K562 (cell line): ENCODE results near the gene OR10G8. TPM values are rescaled to one million over a fixed set of nuclear protein-coding genes. Genes with fewer than 3 reads are reported as not detected.

ENCODE experiments used
- ATF1 ChIP-seq, 2 experiments: fragments of 450-650 bp in 1 of 2; IDR thresholded peaks; 2 replicates each; pipeline ENCODE4 v1.6.1; 2016; ENCODE audit warnings: missing compliant biosample characterization in 1 of 2, missing genetic modification characterization in 1 of 2
- CCAR2 ChIP-seq: fragments of 200-400 bp; formaldehyde crosslinking; IDR thresholded peaks from 2 replicates; pipeline ENCODE4 v1.6.1; 2017; ENCODE audit warnings: mild to moderate bottlenecking, low read depth, low read length
- COPS2 ChIP-seq: fragments of 450-650 bp; conservative IDR thresholded peaks from 2 replicates; pipeline ENCODE4 v1.6.1; 2016; ENCODE audit warnings: mild to moderate bottlenecking, moderate library complexity
- EP300 ChIP-seq: IDR thresholded peaks from 2 replicates; pipeline ENCODE4 v1.6.1; 2012; ENCODE audit warnings: low read length, improper control_type of control experiment
- ESRRA ChIP-seq: fragments of 450-650 bp; IDR thresholded peaks from 2 replicates; pipeline ENCODE4 v1.6.1; 2014; ENCODE audit warnings: low read depth, mild to moderate bottlenecking, moderate library complexity, borderline replicate concordance
- FOXK2 ChIP-seq, 2 experiments: fragments of 450-650 bp; IDR thresholded peaks in 1 of 2; conservative IDR thresholded peaks in 1 of 2; 2 replicates each; pipeline ENCODE4 v1.6.1; 2016; ENCODE audit warnings: low read depth in 2 of 2, mild to moderate bottlenecking in 1 of 2
- KLF16 ChIP-seq: IDR thresholded peaks from 2 replicates; pipeline ENCODE4 v1.6.1; 2016; ENCODE audit warnings: antibody characterized with exemption
- SIN3A ChIP-seq, 2 experiments: fragments of 150-350 bp in 1 of 2; IDR thresholded peaks; 2 replicates each; pipeline ENCODE4 v1.6.1; 2011 to 2016; ENCODE audit warnings: borderline replicate concordance in 2 of 2, low read depth in 2 of 2, low read length in 2 of 2, mild to moderate bottlenecking in 2 of 2, moderate library complexity in 2 of 2; ENCODE audit not compliant: control insufficient read depth in 1 of 2
- XRCC5 ChIP-seq: fragments of 200-400 bp; formaldehyde crosslinking; IDR thresholded peaks from 2 replicates; pipeline ENCODE4 v1.6.1; 2017; ENCODE audit warnings: low read depth, mild to moderate bottlenecking, low read length
- ZNF12 ChIP-seq: sonication (generic); formaldehyde crosslinking; IDR thresholded peaks from 2 replicates; pipeline ENCODE4 v1.4.0; 2020; ENCODE audit warnings: mild to moderate bottlenecking, missing genetic modification reagents
- polyA plus RNA-seq, 8 experiments: library from polyadenylated mRNA; depleted of rRNA in 4 of 8; stranded (reverse) in 5 of 8; unstranded in 3 of 8; fragments of >200 nt; fragmentation: Nextera tagmentation in 2 of 8; fragmentation: Illumina TruSeq in 1 of 8; extraction: Ambion mirVana in 2 of 8; extraction: Trizol in 1 of 8; gene quantifications; 2 replicates each; pipeline versions ENCODE4 v1.2.1 to v1.2.3, GENCODE V29; 2011 to 2014; ENCODE audit warnings: inconsistent platforms in 1 of 8, missing spikeins in 1 of 8
- total RNA-seq, 7 experiments: library from RNA; depleted of rRNA in 6 of 7; stranded (reverse); fragments of >200 nt in 6 of 7; fragmentation: Illumina TruSeq in 2 of 7; extraction: Trizol in 2 of 7; gene quantifications; 2 replicates each; pipeline versions ENCODE4 v1.2.1 to v1.2.3, GENCODE V29; 2011 to 2021; ENCODE audit warnings: low replicate concordance in 1 of 7
- TF ChIP-seq, protein P1 (sequence below): fragments of 150-350 bp; IDR thresholded peaks from 2 replicates; pipeline ENCODE4 v1.6.1; 2014; ENCODE audit warnings: low read depth, mild to moderate bottlenecking, low read length, borderline replicate concordance
- TF ChIP-seq, protein P2 (sequence below), 2 experiments: IDR thresholded peaks; 2 replicates each; pipeline ENCODE4 v1.6.1; 2011; ENCODE audit warnings: borderline replicate concordance in 1 of 2, control low read depth in 1 of 2, low read depth in 1 of 2, low read length in 1 of 2, mild to moderate bottlenecking in 1 of 2, mixed read lengths in 1 of 2, moderate library complexity in 1 of 2; ENCODE audit not compliant: insufficient read depth in 1 of 2, insufficient read length in 1 of 2, poor library complexity in 1 of 2, severe bottlenecking in 1 of 2; ENCODE audit errors: extremely low read depth in 1 of 2
- TF ChIP-seq, protein P3 (sequence below): sonication (generic); formaldehyde crosslinking; IDR thresholded peaks from 2 replicates; pipeline ENCODE4 v1.9.0; 2022; ENCODE audit warnings: mild to moderate bottlenecking, missing genetic modification reagents

The OR10G8 gene
- total and polyA plus RNA-seq, 9 of the 15 experiments (the other 6 are each of a cell fraction or from before 2014, with no cell fraction given): not detected

DNA sequence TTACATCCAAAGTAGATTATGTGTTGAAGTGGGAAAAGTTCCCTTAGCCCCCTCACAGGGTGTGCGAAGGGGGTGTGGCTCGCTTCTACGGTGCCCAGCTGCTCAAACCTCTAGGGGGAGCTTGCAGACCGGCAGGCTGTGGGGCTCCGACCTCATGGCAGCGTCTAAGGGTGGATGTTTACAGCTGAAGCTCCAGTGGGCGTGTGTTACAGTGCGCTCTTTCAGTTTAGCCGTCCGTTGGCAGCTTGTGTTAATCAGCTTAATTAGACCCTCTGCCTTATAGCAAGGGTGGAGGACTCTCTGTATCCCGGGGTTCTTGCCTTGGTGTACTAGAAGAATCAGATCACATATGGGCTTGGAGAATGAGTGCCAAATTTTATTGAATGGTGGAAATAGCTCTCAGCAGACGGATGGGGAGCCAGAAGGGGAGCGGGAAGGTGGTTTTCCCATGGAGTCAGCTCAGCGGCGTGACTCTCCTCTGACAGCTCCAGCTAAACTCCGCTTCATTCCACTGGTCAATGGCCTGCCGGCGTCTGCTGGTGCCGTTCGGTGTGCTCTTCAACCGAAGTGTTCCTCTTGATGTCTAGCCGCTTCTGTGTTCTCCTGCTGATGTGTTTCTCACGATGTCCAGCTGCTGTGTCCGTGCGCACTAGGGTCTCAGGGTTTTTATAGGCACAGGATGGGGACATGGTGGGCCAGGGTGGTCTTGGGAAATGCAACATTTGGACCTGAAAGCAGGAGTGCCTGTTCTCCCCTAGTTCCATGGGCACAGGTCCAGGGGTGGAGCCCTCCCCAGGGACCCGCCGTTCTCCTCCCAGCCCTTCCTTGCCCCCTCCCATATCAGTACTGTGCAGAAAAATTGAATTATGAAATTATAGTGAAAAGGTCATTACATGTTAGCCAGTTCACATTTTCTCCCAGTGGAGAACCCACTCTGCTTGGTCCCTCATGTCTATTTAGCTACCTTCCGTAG, 43.1 kb downstream of the OR10G8 start (continued):
- TF ChIP-seq, protein P1, sequence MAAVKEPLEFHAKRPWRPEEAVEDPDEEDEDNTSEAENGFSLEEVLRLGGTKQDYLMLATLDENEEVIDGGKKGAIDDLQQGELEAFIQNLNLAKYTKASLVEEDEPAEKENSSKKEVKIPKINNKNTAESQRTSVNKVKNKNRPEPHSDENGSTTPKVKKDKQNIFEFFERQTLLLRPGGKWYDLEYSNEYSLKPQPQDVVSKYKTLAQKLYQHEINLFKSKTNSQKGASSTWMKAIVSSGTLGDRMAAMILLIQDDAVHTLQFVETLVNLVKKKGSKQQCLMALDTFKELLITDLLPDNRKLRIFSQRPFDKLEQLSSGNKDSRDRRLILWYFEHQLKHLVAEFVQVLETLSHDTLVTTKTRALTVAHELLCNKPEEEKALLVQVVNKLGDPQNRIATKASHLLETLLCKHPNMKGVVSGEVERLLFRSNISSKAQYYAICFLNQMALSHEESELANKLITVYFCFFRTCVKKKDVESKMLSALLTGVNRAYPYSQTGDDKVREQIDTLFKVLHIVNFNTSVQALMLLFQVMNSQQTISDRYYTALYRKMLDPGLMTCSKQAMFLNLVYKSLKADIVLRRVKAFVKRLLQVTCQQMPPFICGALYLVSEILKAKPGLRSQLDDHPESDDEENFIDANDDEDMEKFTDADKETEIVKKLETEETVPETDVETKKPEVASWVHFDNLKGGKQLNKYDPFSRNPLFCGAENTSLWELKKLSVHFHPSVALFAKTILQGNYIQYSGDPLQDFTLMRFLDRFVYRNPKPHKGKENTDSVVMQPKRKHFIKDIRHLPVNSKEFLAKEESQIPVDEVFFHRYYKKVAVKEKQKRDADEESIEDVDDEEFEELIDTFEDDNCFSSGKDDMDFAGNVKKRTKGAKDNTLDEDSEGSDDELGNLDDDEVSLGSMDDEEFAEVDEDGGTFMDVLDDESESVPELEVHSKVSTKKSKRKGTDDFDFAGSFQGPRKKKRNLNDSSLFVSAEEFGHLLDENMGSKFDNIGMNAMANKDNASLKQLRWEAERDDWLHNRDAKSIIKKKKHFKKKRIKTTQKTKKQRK: no peak
- TF ChIP-seq FOXK2 (conservative IDR thresholded peaks at IDR 0.05 in 1 of 2, IDR thresholded peaks at IDR 0.05 in 1 of 2; ENCODE audit: low read depth in 2 of 2) (peak; percentile 97 to 99), SIN3A (IDR thresholded peaks at IDR 0.05; ENCODE audit: borderline replicate concordance in 2 of 2, control insufficient read depth in 1 of 2, low read depth in 2 of 2, low read length in 2 of 2) (peak; percentile 93 to 96; a peak in 2 of 4 replicates), XRCC5 (peak; percentile 75; the same call in 1 of the 2 replicates), ESRRA (0 out of 2 replicates have a peak, but pooled peaks have one; percentile 32), ATF1 (CRISPR knock-in tag; IDR thresholded peaks at IDR 0.05) (no peak), ATF1 (tag; IDR thresholded peaks at IDR 0.05) (peak; percentile 61), EP300 (0 out of 2 replicates have a peak, but pooled peaks have one; percentile 23), KLF16 (peak; percentile 45; the same call in 1 of the 2 replicates), COPS2 (no peak), CCAR2 (no peak), ZNF12 (peak; percentile 86)
- TF ChIP-seq, protein P2, sequence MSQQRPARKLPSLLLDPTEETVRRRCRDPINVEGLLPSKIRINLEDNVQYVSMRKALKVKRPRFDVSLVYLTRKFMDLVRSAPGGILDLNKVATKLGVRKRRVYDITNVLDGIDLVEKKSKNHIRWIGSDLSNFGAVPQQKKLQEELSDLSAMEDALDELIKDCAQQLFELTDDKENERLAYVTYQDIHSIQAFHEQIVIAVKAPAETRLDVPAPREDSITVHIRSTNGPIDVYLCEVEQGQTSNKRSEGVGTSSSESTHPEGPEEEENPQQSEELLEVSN (IDR thresholded peaks at IDR 0.05; ENCODE audit: borderline replicate concordance in 1 of 2, extremely low read depth in 1 of 2, insufficient read depth in 1 of 2, insufficient read length in 1 of 2, low read depth in 1 of 2, low read length in 1 of 2, poor library complexity in 1 of 2, severe bottlenecking in 1 of 2): peak; percentile 26 to 76
- TF ChIP-seq, protein P3, sequence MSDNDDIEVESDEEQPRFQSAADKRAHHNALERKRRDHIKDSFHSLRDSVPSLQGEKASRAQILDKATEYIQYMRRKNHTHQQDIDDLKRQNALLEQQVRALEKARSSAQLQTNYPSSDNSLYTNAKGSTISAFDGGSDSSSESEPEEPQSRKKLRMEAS (CRISPR knock-in tag): peak; percentile 89
- TF ChIP-seq, all 486 proteins: peak for 71
